Subcutaneous adipose tissue (tissue), 4 donors: Measurements from ENCODE around the gene GPBP1L1. TPM values are rescaled to one million over a fixed set of nuclear protein-coding genes. Genes with fewer than 3 reads are reported as not detected.

ENCODE experiments used
- CTCF ChIP-seq: fragments of 450-650 bp; IDR thresholded peaks from one replicate; pipeline ENCODE4 v1.5.1; 2016; ENCODE audit warnings: low read depth, mild to moderate bottlenecking, control low read depth, antibody characterized with exemption, moderate library complexity
- total RNA-seq, 4 donors: library from RNA; depleted of rRNA; stranded (reverse); fragments of >200 nt; gene quantifications; one replicate each; pipeline ENCODE4 v1.1.0, GENCODE V29; 2016

GPBP1L1 gene
- total RNA-seq, 4 donors from 2014 or later, result 85.3 to 124 (median 109) TPM

- TF ChIP-seq CTCF, result no peak
Observed at GRCh38 chr1:45643321-45643720, 43.0 kb downstream of the GPBP1L1 start.

DNA sequence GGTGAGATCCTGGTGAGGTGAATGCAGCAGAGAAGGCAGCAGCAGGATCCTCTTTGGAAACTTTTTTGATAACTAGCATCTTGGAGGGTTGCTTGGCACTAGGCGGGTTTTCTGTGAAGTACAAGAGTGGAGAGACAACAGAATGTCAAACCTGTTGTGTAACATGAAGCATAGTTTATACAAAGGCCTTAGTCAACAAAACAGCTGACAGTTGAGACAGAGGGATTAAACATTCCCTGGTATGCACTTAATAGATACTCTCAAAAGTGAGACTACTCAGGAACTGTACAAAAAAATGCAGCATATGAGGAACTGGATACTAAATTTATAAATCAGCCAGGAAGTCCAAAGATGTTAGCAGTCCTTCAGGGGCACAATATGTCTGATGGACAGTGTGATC is 46.0 kb downstream of the GPBP1L1 start:
- TF ChIP-seq CTCF, result no peak

- no peak for TF ChIP-seq CTCF
Observed at GRCh38 chr1:45635211-45635610, 51.1 kb downstream of the GPBP1L1 start.

- no peak for TF ChIP-seq CTCF
Observed at GRCh38 chr1:45630429-45630828, 55.9 kb downstream of the GPBP1L1 start.

DNA sequence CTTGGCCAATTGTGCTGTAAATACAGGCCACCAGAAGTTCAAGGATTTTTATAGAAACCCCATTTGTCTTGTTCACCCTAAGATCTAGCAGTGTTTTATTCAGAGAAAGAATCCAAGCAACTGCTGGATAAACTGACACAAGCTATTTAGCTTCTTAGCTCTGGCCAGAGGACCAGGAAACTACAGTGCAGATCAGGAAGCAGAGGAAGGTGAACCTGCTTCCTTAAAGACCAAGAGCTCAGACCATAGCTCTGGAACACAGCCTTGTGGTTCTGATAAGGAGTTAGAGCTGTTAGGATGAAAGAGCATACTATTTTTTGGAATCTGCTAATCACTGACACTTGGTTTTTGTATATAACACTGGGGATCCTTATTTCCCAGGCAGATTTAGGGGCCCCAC is 57.3 kb downstream of the GPBP1L1 start:
- TF ChIP-seq CTCF, result no peak

DNA sequence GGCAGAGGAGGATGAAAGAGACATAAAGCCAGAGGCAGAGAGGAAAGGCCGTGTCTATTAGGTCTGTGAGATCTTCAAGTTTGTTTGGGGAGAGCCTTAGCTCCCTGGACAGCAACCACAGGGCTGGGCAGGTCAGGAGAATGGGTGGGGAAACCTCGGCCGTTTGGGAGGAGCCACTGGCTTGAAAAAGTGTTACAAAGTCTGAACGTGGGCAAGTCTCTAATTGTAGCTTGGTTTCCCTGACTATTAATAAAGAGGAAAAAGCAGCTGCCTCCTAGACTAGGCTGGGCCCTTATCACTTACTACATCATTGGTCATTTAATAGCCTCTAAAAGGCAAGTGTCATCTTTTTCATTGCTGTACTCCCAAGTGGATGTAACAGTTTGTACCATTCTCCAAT is 62.4 kb downstream of the GPBP1L1 start, which contains the start of gene CCDC17:
CCDC17 (minus strand) TSS at position 83 of the 400 bp plus-strand sequence. CDS start 145 bp downstream, outside the sequence.
- TF ChIP-seq CTCF, result no peak

GRCh38 chr1:45622524-45623394 is 63.6 kb downstream of the GPBP1L1 start:
- no peak for TF ChIP-seq CTCF
